ENCODE measurements around the gene PRDM8. TPM values are rescaled to one million over a fixed set of nuclear protein-coding genes. Genes with fewer than 3 reads are reported as not detected.

Gene PRDM8
- total RNA-seq, 1 experiment from 2014 or later = 0.09 TPM

DNA sequence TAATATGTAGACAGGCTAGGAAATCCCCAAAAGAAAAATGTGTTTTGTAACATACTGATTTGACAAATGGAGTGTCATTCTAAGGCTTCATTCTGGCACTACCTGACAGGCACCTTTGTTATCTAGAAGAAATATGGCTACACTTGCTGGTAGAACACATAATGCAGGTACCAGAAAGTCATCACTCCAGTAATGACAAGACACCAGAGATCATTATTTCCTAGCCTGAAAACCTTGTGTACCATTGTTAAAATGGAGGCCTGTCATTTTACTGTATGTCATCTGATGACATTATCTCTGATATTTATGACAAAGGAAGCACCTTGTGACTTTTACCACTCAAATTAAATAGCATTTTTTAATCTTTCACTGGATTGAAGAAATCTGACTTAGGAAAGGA lies 55.6 kb downstream of the PRDM8 start:
- intact Hi-C loops (cut with micrococcal nuclease; ENCODE audit: unreplicated experiment) = no loop called here
- DNase-seq (ENCODE audit: low spot score) = no peak
- BruUV-seq (replicated peaks) = no TSS peak
- no peak for TF ChIP-seq EZH2 (IDR thresholded peaks at IDR 0.05; ENCODE audit: borderline replicate concordance, low read depth, low read length, poor library complexity, severe bottlenecking)
- TF ChIP-seq, protein P1, sequence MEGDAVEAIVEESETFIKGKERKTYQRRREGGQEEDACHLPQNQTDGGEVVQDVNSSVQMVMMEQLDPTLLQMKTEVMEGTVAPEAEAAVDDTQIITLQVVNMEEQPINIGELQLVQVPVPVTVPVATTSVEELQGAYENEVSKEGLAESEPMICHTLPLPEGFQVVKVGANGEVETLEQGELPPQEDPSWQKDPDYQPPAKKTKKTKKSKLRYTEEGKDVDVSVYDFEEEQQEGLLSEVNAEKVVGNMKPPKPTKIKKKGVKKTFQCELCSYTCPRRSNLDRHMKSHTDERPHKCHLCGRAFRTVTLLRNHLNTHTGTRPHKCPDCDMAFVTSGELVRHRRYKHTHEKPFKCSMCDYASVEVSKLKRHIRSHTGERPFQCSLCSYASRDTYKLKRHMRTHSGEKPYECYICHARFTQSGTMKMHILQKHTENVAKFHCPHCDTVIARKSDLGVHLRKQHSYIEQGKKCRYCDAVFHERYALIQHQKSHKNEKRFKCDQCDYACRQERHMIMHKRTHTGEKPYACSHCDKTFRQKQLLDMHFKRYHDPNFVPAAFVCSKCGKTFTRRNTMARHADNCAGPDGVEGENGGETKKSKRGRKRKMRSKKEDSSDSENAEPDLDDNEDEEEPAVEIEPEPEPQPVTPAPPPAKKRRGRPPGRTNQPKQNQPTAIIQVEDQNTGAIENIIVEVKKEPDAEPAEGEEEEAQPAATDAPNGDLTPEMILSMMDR (conservative IDR thresholded peaks at IDR 0.05; ENCODE audit: low read depth, low read length) = no peak
- H3K4me3 ChIP-seq (ENCODE audit: low read depth, low read length, poor library complexity, severe bottlenecking) = no peak overlapping the region
- H3K27me3 ChIP-seq (replicated peaks; ENCODE audit: insufficient read depth, low read depth, low read length, poor library complexity) = peaks cover 17% of the 10 kb centered on the region
- no peaks in the 10 kb centered on the region for H3K4me1 ChIP-seq (ENCODE audit: insufficient read depth, low read length, poor library complexity, severe bottlenecking)
- H3K36me3 ChIP-seq (ENCODE audit: insufficient read depth, low read length, poor library complexity, severe bottlenecking) = no peaks in the 10 kb centered on the region
- CTCF ChIA-PET = no interaction called here
- POLR2A ChIA-PET (ENCODE audit: low non-redundant PET) = no interaction called here
- H3K9me3 ChIP-seq (ENCODE audit: low read depth, low read length, poor library complexity, severe bottlenecking) = no peaks in the 10 kb centered on the region
- H3K27ac ChIP-seq (ENCODE audit: low read depth, low read length, poor library complexity, severe bottlenecking) = no peak overlapping the region

DNA sequence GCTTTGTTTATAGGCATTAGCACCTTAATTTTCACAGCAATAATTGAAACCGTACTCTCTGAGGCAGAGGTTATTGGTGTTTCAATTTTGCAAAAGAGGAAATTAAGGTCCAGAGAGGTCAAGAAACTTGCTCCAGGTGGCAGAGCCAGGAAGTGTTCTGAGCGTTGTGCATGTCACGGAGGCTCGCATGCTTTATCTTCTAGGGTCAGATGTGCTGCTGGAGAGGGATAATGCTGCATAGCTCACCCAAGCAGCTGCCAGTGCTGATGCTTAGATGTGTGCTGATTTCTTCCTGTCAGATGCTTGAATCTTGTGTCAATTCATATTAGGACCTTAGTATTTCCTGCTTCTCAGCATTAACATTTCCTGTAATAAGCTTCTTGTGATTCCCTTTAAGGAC lies 56.2 kb downstream of the PRDM8 start:
- no peak overlapping the region for H3K4me3 ChIP-seq (ENCODE audit: low read depth, low read length, poor library complexity, severe bottlenecking)
- DNase-seq (ENCODE audit: low spot score) = no peak
- CTCF ChIA-PET = no interaction called here
- H3K27ac ChIP-seq (ENCODE audit: low read depth, low read length, poor library complexity, severe bottlenecking) = no peak overlapping the region
- BruUV-seq (replicated peaks) = no TSS peak
- TF ChIP-seq, protein P1 (conservative IDR thresholded peaks at IDR 0.05; ENCODE audit: low read depth, low read length) = no peak
- no peak for TF ChIP-seq EZH2 (IDR thresholded peaks at IDR 0.05; ENCODE audit: borderline replicate concordance, low read depth, low read length, poor library complexity, severe bottlenecking)
- peaks cover 18% of the 10 kb centered on the region for H3K27me3 ChIP-seq (replicated peaks; ENCODE audit: insufficient read depth, low read depth, low read length, poor library complexity)
- H3K9me3 ChIP-seq (ENCODE audit: low read depth, low read length, poor library complexity, severe bottlenecking) = no peaks in the 10 kb centered on the region
- H3K36me3 ChIP-seq (ENCODE audit: insufficient read depth, low read length, poor library complexity, severe bottlenecking) = no peaks in the 10 kb centered on the region
- POLR2A ChIA-PET (ENCODE audit: low non-redundant PET) = no interaction called here
- intact Hi-C loops (cut with micrococcal nuclease; ENCODE audit: unreplicated experiment) = no loop called here
- H3K4me1 ChIP-seq (ENCODE audit: insufficient read depth, low read length, poor library complexity, severe bottlenecking) = no peaks in the 10 kb centered on the region

Other genes starting within 250 kb of the PRDM8 start
- 7.0 and 8.0 TPM in 2 replicates for gene ANTXR2, start 124.3 kb upstream of the PRDM8 start, total RNA-seq (2021)
- not detected in 2 replicates for gene FGF5, start 69.2 kb downstream of the PRDM8 start, total RNA-seq (2021)
- gene CFAP299, start 138.2 kb downstream of the PRDM8 start, total RNA-seq (2021) = not detected in 2 replicates

Measured in A673 (cell line).